Activated T-cell treated with anti-CD3 and anti-CD28 coated beads, Interleukin-2, amount 50 U/mL, for 4 hours (primary cell): ENCODE data around the gene SYPL2. TPM values are rescaled to one million over a fixed set of nuclear protein-coding genes. Genes with fewer than 3 reads are reported as not detected.

Source experiments
- ATAC-seq, 2 donors: fragments of 200-7000 bp; cut with Tn5 transposase; one replicate each; pipeline ENCODE4 v1.10.0; 2021
- DNase-seq: peaks from one replicate; pipeline ENCODE4 v3.0.0-alpha.2; 2020
- H3K27me3 Mint-ChIP-seq: one replicate; pipeline ENCODE4 v1.8.0; 2021; ENCODE audit warnings: low read depth, mixed read lengths
- H3K36me3 Mint-ChIP-seq: one replicate; pipeline ENCODE4 v1.8.0; 2022; ENCODE audit warnings: mixed read lengths; ENCODE audit not compliant: insufficient read depth
- H3K4me1 Mint-ChIP-seq: one replicate; pipeline ENCODE4 v1.8.0; 2021; ENCODE audit warnings: low read depth, mixed read lengths
- H3K4me3 Mint-ChIP-seq: one replicate; pipeline ENCODE4 v1.8.0; 2021; ENCODE audit warnings: mild to moderate bottlenecking, moderate library complexity, mixed read lengths
- H3K9me3 Mint-ChIP-seq: one replicate; pipeline ENCODE4 v1.8.0; 2021; ENCODE audit warnings: mixed read lengths
- total RNA-seq, 3 donors: library from RNA; stranded (reverse); gene quantifications; one replicate each; pipeline ENCODE4 v1.2.1, GENCODE V29; 2021

Gene SYPL2
- total RNA-seq, 3 donors from 2014 or later, result 0.13 to 0.37 TPM; not detected in 1

DNA sequence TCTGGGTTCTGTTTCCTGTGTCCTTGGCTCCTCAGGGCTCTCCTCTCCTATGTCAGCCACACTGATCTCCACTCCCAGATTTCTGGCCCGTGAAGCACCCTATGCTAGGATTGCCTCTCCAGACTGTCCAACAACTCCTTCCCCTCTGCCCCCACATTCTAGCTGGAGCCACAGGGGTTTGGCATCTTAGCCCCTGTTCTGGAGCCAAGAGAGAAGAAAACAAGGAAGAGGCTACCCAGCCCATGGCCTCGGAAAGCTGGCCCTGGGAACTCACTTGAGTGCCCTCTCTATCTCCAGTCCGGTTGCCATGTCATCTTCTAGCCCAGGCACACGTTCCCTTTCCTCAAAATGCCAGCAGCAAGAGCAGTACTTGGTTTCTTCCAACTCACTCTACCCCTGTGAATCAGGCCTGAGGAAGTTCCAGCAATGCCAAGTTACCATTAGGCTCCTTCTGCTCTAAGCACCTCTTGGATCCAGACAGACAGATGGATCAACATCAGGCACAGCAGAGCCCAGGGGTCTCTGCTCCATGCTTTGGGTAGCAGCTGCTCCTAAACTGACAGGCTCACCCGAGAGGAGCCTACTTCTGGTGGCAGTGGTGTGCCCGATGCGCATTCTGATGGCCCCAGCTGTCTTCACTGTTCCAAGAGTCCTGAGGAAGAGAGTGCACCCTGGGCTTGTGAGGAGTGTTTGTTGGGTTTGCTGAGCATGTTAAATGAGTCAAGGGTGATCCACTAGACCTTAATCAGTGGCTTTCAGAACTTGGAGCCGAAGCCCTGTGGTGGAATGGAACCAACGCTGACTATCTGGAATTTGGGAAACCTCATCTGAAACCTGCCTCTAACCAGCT is 61.7 kb downstream of the SYPL2 start:
- Mint-ChIP-seq H3K36me3 (no peaks in the 10 kb centered on the region), H3K4me1 (peaks cover 28% of the 10 kb centered on the region), H3K9me3 (no peaks in the 10 kb centered on the region), H3K27me3 (peaks cover under 1% of the 10 kb centered on the region), H3K4me3 (no peak overlapping the region)
- no peak for DNase-seq
- no peak for ATAC-seq

DNA sequence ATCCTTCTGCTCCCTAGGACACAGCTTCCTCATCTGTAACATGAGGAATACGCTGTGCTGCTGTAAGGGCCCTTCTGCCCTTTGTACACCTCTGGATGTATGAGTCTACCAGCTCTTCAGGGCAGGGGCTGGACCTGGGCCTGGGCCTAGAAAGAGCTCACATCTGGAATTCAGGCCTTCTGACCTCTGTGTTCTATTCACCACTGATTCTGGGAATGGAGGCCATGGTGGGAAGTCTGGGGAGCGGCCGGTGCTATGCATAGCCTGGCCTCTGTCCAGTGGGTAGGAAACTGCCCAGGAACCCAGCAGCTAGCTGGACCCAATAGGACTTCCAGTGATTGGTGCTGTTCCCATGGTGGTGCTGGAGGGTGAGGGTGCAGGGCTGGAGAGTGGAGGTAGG is 62.4 kb downstream of the SYPL2 start:
- no peak overlapping the region for H3K4me3 Mint-ChIP-seq
- H3K9me3 Mint-ChIP-seq, result no peaks in the 10 kb centered on the region
- DNase-seq (no peak), ATAC-seq (no peak)
- peaks cover 28% of the 10 kb centered on the region for H3K4me1 Mint-ChIP-seq
- H3K27me3 Mint-ChIP-seq, result no peaks in the 10 kb centered on the region
- no peaks in the 10 kb centered on the region for H3K36me3 Mint-ChIP-seq

- ATAC-seq, result no peak
- peaks cover 28% of the 10 kb centered on the region for H3K4me1 Mint-ChIP-seq
- H3K4me3 Mint-ChIP-seq, result no peak overlapping the region
- DNase-seq, result no peak
- H3K36me3 Mint-ChIP-seq, result no peaks in the 10 kb centered on the region
- H3K27me3 Mint-ChIP-seq, result no peaks in the 10 kb centered on the region
- no peaks in the 10 kb centered on the region for H3K9me3 Mint-ChIP-seq
These were observed 63.6 kb downstream of the SYPL2 start for GRCh38 chr1:109529881-109530456.

- Mint-ChIP-seq H3K4me3 (peak overlapping the region; percentile 26), H3K36me3 (no peaks in the 10 kb centered on the region)
These were observed 64.2 kb downstream of the SYPL2 start for GRCh38 chr1:109530457-109531087.

GRCh38 chr1:109531380-109531779 is 65.0 kb downstream of the SYPL2 start:
- Mint-ChIP-seq H3K36me3 (no peaks in the 10 kb centered on the region), H3K9me3 (no peaks in the 10 kb centered on the region), H3K4me1 (peaks cover 28% of the 10 kb centered on the region), H3K27me3 (no peaks in the 10 kb centered on the region), H3K4me3 (no peak overlapping the region)
- no peak for DNase-seq
- ATAC-seq, result no peak

More at GRCh38 chr1:109530457-109531087, 64.2 kb downstream of the SYPL2 start:
- Mint-ChIP-seq H3K9me3 (no peaks in the 10 kb centered on the region), H3K4me1 (peaks cover 28% of the 10 kb centered on the region), H3K27me3 (no peaks in the 10 kb centered on the region)
- no peak for ATAC-seq
- no peak for DNase-seq

Other genes with a start within 250 kb of the SYPL2 start
- gene CELSR2, start 217.0 kb upstream of the SYPL2 start, total RNA-seq, result 1 to 10 TPM; 1.4 to 2.2 (median 1.5) TPM
- gene PSRC1, start 183.4 kb upstream of the SYPL2 start, total RNA-seq, result under 1 TPM; 0.24 to 0.51 (median 0.37) TPM
- gene MYBPHL, start 159.5 kb upstream of the SYPL2 start, total RNA-seq, result not detected
- 1 to 10 TPM; 1.1 to 1.6 (median 1.2) TPM for gene SORT1, start 68.6 kb upstream of the SYPL2 start, total RNA-seq
- 100 to 1,000 TPM; 298 to 351 (median 300) TPM for gene PSMA5, start 40.1 kb upstream of the SYPL2 start, total RNA-seq
- gene ATXN7L2, start 17.4 kb downstream of the SYPL2 start, total RNA-seq, result 10 to 100 TPM; 19.5 to 23.8 (median 23.6) TPM
- 10 to 100 TPM in 2 of 3 donors, 1 to 10 TPM in 1; 9.0 to 11.1 (median 10.6) TPM for gene CYB561D1, start 27.5 kb downstream of the SYPL2 start, total RNA-seq
- gene AMIGO1, start 43.2 kb downstream of the SYPL2 start, total RNA-seq, result 1 to 10 TPM; 2.9 to 4.5 (median 4.0) TPM
- gene GPR61, start 73.3 kb downstream of the SYPL2 start, total RNA-seq, result not detected
- gene GNAI3, start 82.1 kb downstream of the SYPL2 start, total RNA-seq, result 1 to 10 TPM; 8.6 to 8.9 (median 8.6) TPM
- gene GNAT2, start 153.1 kb downstream of the SYPL2 start, total RNA-seq, result 1 to 10 TPM in 1 of 3 donors, under 1 TPM in 2; 0.19 to 1.1 (median 0.24) TPM
- 100 to 1,000 TPM; 150 to 165 (median 151) TPM for gene AMPD2, start 153.3 kb downstream of the SYPL2 start, total RNA-seq
- gene GSTM4, start 189.6 kb downstream of the SYPL2 start, total RNA-seq, result 1 to 10 TPM; 3.7 to 6.9 (median 4.1) TPM
- gene GSTM2, start 201.5 kb downstream of the SYPL2 start, total RNA-seq, result 1 to 10 TPM; 4.0 to 5.3 (median 4.4) TPM
- 10 to 100 TPM in 2 of 3 donors, not detected in 1; 30.4 to 60.0 TPM for gene GSTM1, start 221.3 kb downstream of the SYPL2 start, total RNA-seq
- gene GSTM5, start 245.7 kb downstream of the SYPL2 start, total RNA-seq, result under 1 TPM in 1 of 3 donors, not detected in 2; 0.05 TPM